Endodermal cell (in vitro differentiated cells): ENCODE results near the gene INTS4. TPM values are rescaled to one million over a fixed set of nuclear protein-coding genes. Genes with fewer than 3 reads are reported as not detected.

Experiments used
- DNase-seq: peaks from one replicate; pipeline ENCODE4 v3.0.0-alpha.2; 2017
- H3K27ac ChIP-seq: 2 replicates; pipeline ENCODE4 v1.5.1; 2013; ENCODE audit warnings: mild to moderate bottlenecking, low read depth, low read length, moderate library complexity
- H3K27me3 ChIP-seq: 2 replicates; pipeline ENCODE4 v1.6.1; 2013; ENCODE audit warnings: mild to moderate bottlenecking, low read length, moderate library complexity; ENCODE audit not compliant: insufficient read depth, control insufficient read depth, poor library complexity, severe bottlenecking
- H3K36me3 ChIP-seq: 2 replicates; pipeline ENCODE4 v1.7.0; 2013; ENCODE audit warnings: mild to moderate bottlenecking, low read length, moderate library complexity; ENCODE audit not compliant: control insufficient read depth, insufficient read depth
- H3K4me1 ChIP-seq: one replicate; pipeline ENCODE4 v1.7.0; 2013; ENCODE audit warnings: low read length; ENCODE audit not compliant: control insufficient read depth, insufficient read depth
- H3K4me3 ChIP-seq: 2 replicates; pipeline ENCODE4 v1.5.1; 2013; ENCODE audit warnings: mild to moderate bottlenecking, low read length, moderate library complexity
- H3K9ac ChIP-seq: 2 replicates; pipeline ENCODE4 v1.6.1; 2013; ENCODE audit warnings: mild to moderate bottlenecking, low read length, moderate library complexity; ENCODE audit not compliant: poor library complexity, severe bottlenecking; ENCODE audit errors: extremely low read depth
- H3K9me3 ChIP-seq: 2 replicates; pipeline ENCODE4 v1.6.1; 2013; ENCODE audit warnings: mild to moderate bottlenecking, low read length, moderate library complexity; ENCODE audit not compliant: control insufficient read depth
- H3K27ac Mint-ChIP-seq: 2 replicates; pipeline ENCODE4 v1.8.0; 2020; ENCODE audit warnings: mixed read lengths
- H3K27me3 Mint-ChIP-seq: 2 replicates; pipeline ENCODE4 v1.8.0; 2021; ENCODE audit warnings: mild to moderate bottlenecking, mixed read lengths; ENCODE audit not compliant: insufficient read depth
- H3K36me3 Mint-ChIP-seq: 2 replicates; pipeline ENCODE4 v1.8.0; 2020; ENCODE audit warnings: low read depth, mixed read lengths
- H3K4me1 Mint-ChIP-seq: 2 replicates; pipeline ENCODE4 v1.8.0; 2020; ENCODE audit warnings: mixed read lengths
- H3K4me3 Mint-ChIP-seq: 2 replicates; pipeline ENCODE4 v1.8.0; 2020; ENCODE audit warnings: mild to moderate bottlenecking, moderate library complexity, mixed read lengths
- H3K9me3 Mint-ChIP-seq: 2 replicates; pipeline ENCODE4 v1.8.0; 2020; ENCODE audit warnings: mild to moderate bottlenecking, mixed read lengths
- WGBS, 2 experiments: methylation state at CpG; one replicate each; pipeline versions ENCODE4 v1.1.5 to v1.1.7; 2013; ENCODE audit warnings: missing lambda C conversion rate in 2 of 2, mixed read lengths in 1 of 2; ENCODE audit not compliant: insufficient coverage in 1 of 2, insufficient read length in 1 of 2; 5-methylcytosine and 5-hydroxymethylcytosine counted together
- total RNA-seq, 2 donors: library from RNA; stranded (reverse); fragmentation: NEBNext Ultra II Directional in 1 of 2; extraction: Animal tissue kit (Norgen Biotek cat#: 25700) in 1 of 2; gene quantifications; 2 replicates in 1 of 2; 3 replicates in 1 of 2; pipeline ENCODE4 v1.2.1, GENCODE V29; 2021
- TF ChIP-seq, protein P1 (sequence below): fragments of 200-600 bp; sonication (generic); conservative IDR thresholded peaks from 2 replicates; pipeline ENCODE4 v1.5.0; 2021; ENCODE audit warnings: antibody characterized with exemption, mild to moderate bottlenecking

INTS4 gene
- total RNA-seq, 2 donors from 2014 or later = 37.2 to 42.0 TPM

- no peaks in the 10 kb centered on the region for H3K36me3 Mint-ChIP-seq
- H3K27me3 ChIP-seq = no peaks in the 10 kb centered on the region
- H3K27ac Mint-ChIP-seq = peak within 1 kb of the TSS; percentile 98
- no peaks in the 10 kb centered on the region for H3K9me3 ChIP-seq
- peaks cover 23% of the 10 kb centered on the region for H3K4me1 Mint-ChIP-seq
- peak; percentile 91 for DNase-seq
- peak within 1 kb of the TSS; percentile 84 for H3K4me3 Mint-ChIP-seq
- H3K9ac ChIP-seq = peak within 1 kb of the TSS; percentile 55
- TF ChIP-seq, protein P1, sequence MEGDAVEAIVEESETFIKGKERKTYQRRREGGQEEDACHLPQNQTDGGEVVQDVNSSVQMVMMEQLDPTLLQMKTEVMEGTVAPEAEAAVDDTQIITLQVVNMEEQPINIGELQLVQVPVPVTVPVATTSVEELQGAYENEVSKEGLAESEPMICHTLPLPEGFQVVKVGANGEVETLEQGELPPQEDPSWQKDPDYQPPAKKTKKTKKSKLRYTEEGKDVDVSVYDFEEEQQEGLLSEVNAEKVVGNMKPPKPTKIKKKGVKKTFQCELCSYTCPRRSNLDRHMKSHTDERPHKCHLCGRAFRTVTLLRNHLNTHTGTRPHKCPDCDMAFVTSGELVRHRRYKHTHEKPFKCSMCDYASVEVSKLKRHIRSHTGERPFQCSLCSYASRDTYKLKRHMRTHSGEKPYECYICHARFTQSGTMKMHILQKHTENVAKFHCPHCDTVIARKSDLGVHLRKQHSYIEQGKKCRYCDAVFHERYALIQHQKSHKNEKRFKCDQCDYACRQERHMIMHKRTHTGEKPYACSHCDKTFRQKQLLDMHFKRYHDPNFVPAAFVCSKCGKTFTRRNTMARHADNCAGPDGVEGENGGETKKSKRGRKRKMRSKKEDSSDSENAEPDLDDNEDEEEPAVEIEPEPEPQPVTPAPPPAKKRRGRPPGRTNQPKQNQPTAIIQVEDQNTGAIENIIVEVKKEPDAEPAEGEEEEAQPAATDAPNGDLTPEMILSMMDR = no peak
- H3K9me3 Mint-ChIP-seq = no peaks in the 10 kb centered on the region
- no peaks in the 10 kb centered on the region for H3K36me3 ChIP-seq
- no peak within 1 kb of the TSS for H3K27ac ChIP-seq
- H3K27me3 Mint-ChIP-seq = no peaks in the 10 kb centered on the region
- peak within 1 kb of the TSS; percentile 82 for H3K4me3 ChIP-seq
- peaks cover 5% of the 10 kb centered on the region for H3K4me1 ChIP-seq
- 6 to 10% methylated on average over 27 to 37 of the region's 37 CpGs for WGBS, 2 experiments
Observed at GRCh38 chr11:78022397-78023396, 28.2 kb upstream of the INTS4 start, which contains the start of gene KCTD14. TSS of gene KCTD14 (minus strand) at chr11:78023276. CDS start at chr11:78023249, 27 bp downstream.

DNA sequence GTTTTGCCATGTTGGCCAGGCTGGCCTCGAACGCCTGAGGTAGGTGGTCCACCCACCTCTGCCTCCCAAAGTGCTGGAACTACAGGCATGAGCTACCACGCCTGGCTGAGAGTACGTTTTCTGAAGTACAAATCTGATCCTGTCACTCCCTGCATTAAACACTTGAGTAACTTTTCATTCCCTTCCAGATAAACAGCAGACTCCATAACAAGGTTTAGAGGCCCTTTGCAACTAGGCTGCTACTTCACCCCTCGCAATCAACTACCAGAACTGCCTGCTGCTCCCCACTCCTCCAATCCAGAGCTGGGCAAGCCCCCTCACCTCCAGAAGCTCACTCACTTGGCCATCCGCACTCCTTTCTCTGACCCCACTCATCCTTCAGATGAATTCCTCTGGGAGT is 27.1 kb upstream of the INTS4 start:
- Histone ChIP-seq H3K9ac (no peak overlapping the region), H3K27ac (no peak overlapping the region), H3K27me3 (no peaks in the 10 kb centered on the region), H3K4me1 (peaks cover 5% of the 10 kb centered on the region), H3K36me3 (no peaks in the 10 kb centered on the region), H3K4me3 (no peak overlapping the region), H3K9me3 (no peaks in the 10 kb centered on the region)
- TF ChIP-seq, protein P1 = no peak
- H3K4me1 Mint-ChIP-seq = peaks cover 23% of the 10 kb centered on the region
- no peaks in the 10 kb centered on the region for H3K9me3 Mint-ChIP-seq
- peaks cover 3% of the 10 kb centered on the region for H3K36me3 Mint-ChIP-seq
- DNase-seq = no peak
- WGBS, 2 experiments = 88 to 97% methylated on average over 5 to 6 of the region's 6 CpGs
- H3K4me3 Mint-ChIP-seq = peak overlapping the region; percentile 84
- no peaks in the 10 kb centered on the region for H3K27me3 Mint-ChIP-seq
- peak overlapping the region; percentile 98 for H3K27ac Mint-ChIP-seq

DNA sequence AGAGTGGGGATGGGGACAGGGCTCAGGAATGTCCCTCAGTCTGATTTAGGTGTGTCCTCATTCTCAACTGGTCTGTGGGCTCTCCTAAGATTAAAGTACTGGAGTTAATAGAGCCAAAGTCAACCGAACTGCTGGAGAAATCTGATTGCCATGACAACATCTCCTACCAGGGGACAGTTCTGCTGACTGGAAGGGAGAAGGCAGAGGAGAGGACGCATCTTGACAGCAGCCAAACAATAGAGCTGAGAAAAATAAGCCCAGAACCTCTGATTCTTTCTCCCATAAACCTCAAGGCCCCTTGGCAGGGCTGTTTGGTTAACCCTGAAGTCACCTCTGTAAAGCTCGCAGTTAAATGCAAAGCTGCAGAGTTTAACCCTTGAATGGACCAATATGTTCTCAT is 25.8 kb upstream of the INTS4 start:
- no peak for DNase-seq
- WGBS, 2 experiments = 49 to 56% methylated on average over 3 of the region's 3 CpGs
- no peak overlapping the region for H3K4me3 ChIP-seq
- Mint-ChIP-seq H3K27ac (no peak overlapping the region), H3K27me3 (no peaks in the 10 kb centered on the region), H3K4me1 (peaks cover 23% of the 10 kb centered on the region), H3K36me3 (peaks cover 12% of the 10 kb centered on the region), H3K9me3 (no peaks in the 10 kb centered on the region), H3K4me3 (no peak overlapping the region)
- no peaks in the 10 kb centered on the region for H3K9me3 ChIP-seq
- H3K9ac ChIP-seq = no peak overlapping the region
- H3K27me3 ChIP-seq = no peaks in the 10 kb centered on the region
- peaks cover 5% of the 10 kb centered on the region for H3K4me1 ChIP-seq
- H3K27ac ChIP-seq = no peak overlapping the region
- TF ChIP-seq, protein P1 = no peak
- H3K36me3 ChIP-seq = no peaks in the 10 kb centered on the region
